ENCODE data around the gene OR6F1.

DNA sequence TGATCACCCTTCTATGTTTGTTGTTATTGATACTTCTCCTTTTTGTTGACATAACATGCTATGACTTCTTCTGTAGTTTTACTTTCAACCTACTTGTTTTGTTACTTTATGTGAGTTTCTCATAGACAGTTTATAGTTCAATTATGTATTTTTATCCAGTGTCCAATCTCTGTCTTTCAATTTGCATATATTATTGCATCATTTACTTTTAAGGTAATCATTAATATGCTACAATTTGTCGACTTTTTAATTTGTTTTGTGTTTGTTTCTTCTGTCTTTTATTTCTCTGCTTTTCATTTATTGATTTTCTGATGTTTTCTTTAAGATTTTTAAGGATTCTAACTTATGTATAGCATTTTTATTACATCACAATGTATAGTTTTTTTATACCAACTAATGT is 47.2 kb downstream of the OR6F1 start:
- TF ChIP-seq, protein P1, sequence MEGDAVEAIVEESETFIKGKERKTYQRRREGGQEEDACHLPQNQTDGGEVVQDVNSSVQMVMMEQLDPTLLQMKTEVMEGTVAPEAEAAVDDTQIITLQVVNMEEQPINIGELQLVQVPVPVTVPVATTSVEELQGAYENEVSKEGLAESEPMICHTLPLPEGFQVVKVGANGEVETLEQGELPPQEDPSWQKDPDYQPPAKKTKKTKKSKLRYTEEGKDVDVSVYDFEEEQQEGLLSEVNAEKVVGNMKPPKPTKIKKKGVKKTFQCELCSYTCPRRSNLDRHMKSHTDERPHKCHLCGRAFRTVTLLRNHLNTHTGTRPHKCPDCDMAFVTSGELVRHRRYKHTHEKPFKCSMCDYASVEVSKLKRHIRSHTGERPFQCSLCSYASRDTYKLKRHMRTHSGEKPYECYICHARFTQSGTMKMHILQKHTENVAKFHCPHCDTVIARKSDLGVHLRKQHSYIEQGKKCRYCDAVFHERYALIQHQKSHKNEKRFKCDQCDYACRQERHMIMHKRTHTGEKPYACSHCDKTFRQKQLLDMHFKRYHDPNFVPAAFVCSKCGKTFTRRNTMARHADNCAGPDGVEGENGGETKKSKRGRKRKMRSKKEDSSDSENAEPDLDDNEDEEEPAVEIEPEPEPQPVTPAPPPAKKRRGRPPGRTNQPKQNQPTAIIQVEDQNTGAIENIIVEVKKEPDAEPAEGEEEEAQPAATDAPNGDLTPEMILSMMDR (IDR thresholded peaks at IDR 0.05): no peak
- TF ChIP-seq POLR2A (IDR thresholded peaks at IDR 0.05) (no peak), POLR2AphosphoS5 (IDR thresholded peaks at IDR 0.05) (no peak), EP300 (IDR thresholded peaks at IDR 0.05) (no peak)
